Measurements from ENCODE around the gene CCDC40. TPM values are rescaled to one million over a fixed set of nuclear protein-coding genes. Genes with fewer than 3 reads are reported as not detected.

CCDC40 gene
- total RNA-seq, 1 donor from 2014 or later = 7.7 TPM

GRCh38 chr17:80115159-80115558, 78.7 kb downstream of the CCDC40 start:
- TF ChIP-seq EZH2phosphoT487 (IDR thresholded peaks at IDR 0.05) = no peak
- no peak for TF ChIP-seq CTCF (IDR thresholded peaks at IDR 0.05)
- Histone ChIP-seq H3K27me3 (no peaks in the 10 kb centered on the region), H3K9ac (no peak overlapping the region), H3K36me3 (no peaks in the 10 kb centered on the region), H3K79me2 (ENCODE audit: low read depth) (no peaks in the 10 kb centered on the region), H4K20me1 (ENCODE audit: low read depth) (no peaks in the 10 kb centered on the region), H3K27ac (no peak overlapping the region), H3K4me1 (peaks cover 10% of the 10 kb centered on the region), H3K4me3 (no peak overlapping the region), H2AFZ (replicated peaks) (no peak overlapping the region), H3K4me2 (no peak overlapping the region), H3K9me3 (ENCODE audit: low read depth) (no peaks in the 10 kb centered on the region), H3F3A (ENCODE audit: low read depth) (no peaks in the 10 kb centered on the region)
- no peak overlapping the region for H3K4me3 Mint-ChIP-seq
- H3K9me3 Mint-ChIP-seq = peaks cover 11% of the 10 kb centered on the region
- DNase-seq (ENCODE audit: low spot score) = no peak
- peaks cover 20% of the 10 kb centered on the region for H3K36me3 Mint-ChIP-seq
- H3K27me3 Mint-ChIP-seq (ENCODE audit: insufficient read depth, low read depth) = no peaks in the 10 kb centered on the region
- H3K4me1 Mint-ChIP-seq = peaks cover 14% of the 10 kb centered on the region
- no peak overlapping the region for H3K27ac Mint-ChIP-seq

GRCh38 chr17:80116276-80116920, 80.0 kb downstream of the CCDC40 start:
- H3K27ac ChIP-seq = no peak overlapping the region

GRCh38 chr17:80116921-80117380, 80.5 kb downstream of the CCDC40 start:
- TF ChIP-seq CTCF (IDR thresholded peaks at IDR 0.05) = no peak

More at GRCh38 chr17:80116276-80116920, 80.0 kb downstream of the CCDC40 start:
- Mint-ChIP-seq H3K36me3 (peaks cover 20% of the 10 kb centered on the region), H3K4me3 (no peak overlapping the region), H3K9me3 (peaks cover 11% of the 10 kb centered on the region), H3K4me1 (peaks cover 14% of the 10 kb centered on the region), H3K27ac (peak overlapping the region; percentile 33), H3K27me3 (ENCODE audit: insufficient read depth, low read depth) (no peaks in the 10 kb centered on the region)
- TF ChIP-seq EZH2 (IDR thresholded peaks at IDR 0.05) (no peak), CTCF (IDR thresholded peaks at IDR 0.05) (no peak), EZH2phosphoT487 (IDR thresholded peaks at IDR 0.05) (no peak)
- DNase-seq (ENCODE audit: low spot score) = no peak
- Histone ChIP-seq H2AFZ (replicated peaks) (no peak overlapping the region), H4K20me1 (ENCODE audit: low read depth) (no peaks in the 10 kb centered on the region), H3K9ac (no peak overlapping the region), H3F3A (ENCODE audit: low read depth) (no peaks in the 10 kb centered on the region), H3K4me2 (no peak overlapping the region), H3K79me2 (ENCODE audit: low read depth) (no peaks in the 10 kb centered on the region), H3K36me3 (no peaks in the 10 kb centered on the region), H3K4me1 (peaks cover 10% of the 10 kb centered on the region), H3K9me3 (ENCODE audit: low read depth) (no peaks in the 10 kb centered on the region), H3K4me3 (no peak overlapping the region), H3K27me3 (no peaks in the 10 kb centered on the region)

More at GRCh38 chr17:80116921-80117380, 80.5 kb downstream of the CCDC40 start:
- no peak overlapping the region for H3K4me3 ChIP-seq
- no peaks in the 10 kb centered on the region for H3K27me3 ChIP-seq
- H3K36me3 Mint-ChIP-seq = peaks cover 20% of the 10 kb centered on the region
- H3K4me1 Mint-ChIP-seq = peaks cover 14% of the 10 kb centered on the region
- H3K27ac Mint-ChIP-seq = no peak overlapping the region
- no peaks in the 10 kb centered on the region for H3F3A ChIP-seq (ENCODE audit: low read depth)
- H3K4me1 ChIP-seq = peaks cover 10% of the 10 kb centered on the region
- peaks cover 11% of the 10 kb centered on the region for H3K9me3 Mint-ChIP-seq
- no peaks in the 10 kb centered on the region for H4K20me1 ChIP-seq (ENCODE audit: low read depth)
- no peak overlapping the region for H3K27ac ChIP-seq
- H2AFZ ChIP-seq (replicated peaks) = no peak overlapping the region
- no peaks in the 10 kb centered on the region for H3K36me3 ChIP-seq
- H3K4me2 ChIP-seq = no peak overlapping the region
- no peaks in the 10 kb centered on the region for H3K27me3 Mint-ChIP-seq (ENCODE audit: insufficient read depth, low read depth)
- H3K4me3 Mint-ChIP-seq = no peak overlapping the region
- no peak overlapping the region for H3K9ac ChIP-seq
- H3K9me3 ChIP-seq (ENCODE audit: low read depth) = no peaks in the 10 kb centered on the region
- H3K79me2 ChIP-seq (ENCODE audit: low read depth) = no peaks in the 10 kb centered on the region
- no peak for DNase-seq (ENCODE audit: low spot score)
